ENCODE measurements around the gene MFN1. TPM values are rescaled to one million over a fixed set of nuclear protein-coding genes. Genes with fewer than 3 reads are reported as not detected.

Gene MFN1
- total and polyA plus RNA-seq, 2 of the 13 experiments (the other 11 are each of a cell fraction or from before 2014, with no cell fraction given), result 25.2 to 37.5 TPM

GRCh38 chr3:179347345-179348194 is at the start of gene MFN1 (continued):
- TF ChIP-seq HNF1B (CRISPR knock-in tag; IDR thresholded peaks at IDR 0.05) (peak; percentile 91), ZFP90 (CRISPR knock-in tag; IDR thresholded peaks at IDR 0.05; ENCODE audit: borderline replicate concordance) (peak; percentile 82; the same call in 1 of the 2 replicates), ZNF275 (CRISPR knock-in tag; IDR thresholded peaks at IDR 0.05; ENCODE audit: borderline replicate concordance) (peak; percentile 48; the same call in 1 of the 2 replicates), ZNF33B (CRISPR knock-in tag; IDR thresholded peaks at IDR 0.05) (peak; percentile 67; the same call in 1 of the 2 replicates), ELF3 (CRISPR knock-in tag; IDR thresholded peaks at IDR 0.05) (peak; percentile 40; the same call in 1 of the 2 replicates), DMTF1 (CRISPR knock-in tag; IDR thresholded peaks at IDR 0.05) (no peak), IRF2 (CRISPR knock-in tag; IDR thresholded peaks at IDR 0.05) (peak; percentile 65), ZNF224 (CRISPR knock-in tag; IDR thresholded peaks at IDR 0.05) (no peak), THAP7 (CRISPR knock-in tag; IDR thresholded peaks at IDR 0.05) (peak; percentile 70; the same call in 1 of the 2 replicates), ZNF20 (CRISPR knock-in tag; IDR thresholded peaks at IDR 0.05) (no peak), YY1 (IDR thresholded peaks at IDR 0.05; ENCODE audit: insufficient read depth, insufficient replicate concordance, low read depth, low read length) (peak; percentile 99), NR2C2 (CRISPR knock-in tag; IDR thresholded peaks at IDR 0.05; ENCODE audit: borderline replicate concordance) (peak; percentile 89)
- TF ChIP-seq, protein P1, sequence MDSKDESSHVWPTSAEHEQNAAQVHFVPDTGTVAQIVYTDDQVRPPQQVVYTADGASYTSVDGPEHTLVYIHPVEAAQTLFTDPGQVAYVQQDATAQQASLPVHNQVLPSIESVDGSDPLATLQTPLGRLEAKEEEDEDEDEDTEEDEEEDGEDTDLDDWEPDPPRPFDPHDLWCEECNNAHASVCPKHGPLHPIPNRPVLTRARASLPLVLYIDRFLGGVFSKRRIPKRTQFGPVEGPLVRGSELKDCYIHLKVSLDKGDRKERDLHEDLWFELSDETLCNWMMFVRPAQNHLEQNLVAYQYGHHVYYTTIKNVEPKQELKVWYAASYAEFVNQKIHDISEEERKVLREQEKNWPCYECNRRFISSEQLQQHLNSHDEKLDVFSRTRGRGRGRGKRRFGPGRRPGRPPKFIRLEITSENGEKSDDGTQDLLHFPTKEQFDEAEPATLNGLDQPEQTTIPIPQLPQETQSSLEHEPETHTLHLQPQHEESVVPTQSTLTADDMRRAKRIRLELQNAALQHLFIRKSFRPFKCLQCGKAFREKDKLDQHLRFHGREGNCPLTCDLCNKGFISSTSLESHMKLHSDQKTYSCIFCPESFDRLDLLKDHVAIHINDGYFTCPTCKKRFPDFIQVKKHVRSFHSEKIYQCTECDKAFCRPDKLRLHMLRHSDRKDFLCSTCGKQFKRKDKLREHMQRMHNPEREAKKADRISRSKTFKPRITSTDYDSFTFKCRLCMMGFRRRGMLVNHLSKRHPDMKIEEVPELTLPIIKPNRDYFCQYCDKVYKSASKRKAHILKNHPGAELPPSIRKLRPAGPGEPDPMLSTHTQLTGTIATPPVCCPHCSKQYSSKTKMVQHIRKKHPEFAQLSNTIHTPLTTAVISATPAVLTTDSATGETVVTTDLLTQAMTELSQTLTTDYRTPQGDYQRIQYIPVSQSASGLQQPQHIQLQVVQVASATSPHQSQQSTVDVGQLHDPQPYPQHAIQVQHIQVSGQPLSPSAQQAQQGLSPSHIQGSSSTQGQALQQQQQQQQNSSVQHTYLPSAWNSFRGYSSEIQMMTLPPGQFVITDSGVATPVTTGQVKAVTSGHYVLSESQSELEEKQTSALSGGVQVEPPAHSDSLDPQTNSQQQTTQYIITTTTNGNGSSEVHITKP (CRISPR knock-in tag; IDR thresholded peaks at IDR 0.05; ENCODE audit: low read depth), result peak; percentile 23; the same call in 1 of the 2 replicates
- TF ChIP-seq, protein P2, sequence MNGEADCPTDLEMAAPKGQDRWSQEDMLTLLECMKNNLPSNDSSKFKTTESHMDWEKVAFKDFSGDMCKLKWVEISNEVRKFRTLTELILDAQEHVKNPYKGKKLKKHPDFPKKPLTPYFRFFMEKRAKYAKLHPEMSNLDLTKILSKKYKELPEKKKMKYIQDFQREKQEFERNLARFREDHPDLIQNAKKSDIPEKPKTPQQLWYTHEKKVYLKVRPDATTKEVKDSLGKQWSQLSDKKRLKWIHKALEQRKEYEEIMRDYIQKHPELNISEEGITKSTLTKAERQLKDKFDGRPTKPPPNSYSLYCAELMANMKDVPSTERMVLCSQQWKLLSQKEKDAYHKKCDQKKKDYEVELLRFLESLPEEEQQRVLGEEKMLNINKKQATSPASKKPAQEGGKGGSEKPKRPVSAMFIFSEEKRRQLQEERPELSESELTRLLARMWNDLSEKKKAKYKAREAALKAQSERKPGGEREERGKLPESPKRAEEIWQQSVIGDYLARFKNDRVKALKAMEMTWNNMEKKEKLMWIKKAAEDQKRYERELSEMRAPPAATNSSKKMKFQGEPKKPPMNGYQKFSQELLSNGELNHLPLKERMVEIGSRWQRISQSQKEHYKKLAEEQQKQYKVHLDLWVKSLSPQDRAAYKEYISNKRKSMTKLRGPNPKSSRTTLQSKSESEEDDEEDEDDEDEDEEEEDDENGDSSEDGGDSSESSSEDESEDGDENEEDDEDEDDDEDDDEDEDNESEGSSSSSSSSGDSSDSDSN (CRISPR knock-in tag; IDR thresholded peaks at IDR 0.05), result peak; percentile 71
